ENCODE data around the gene RERG. TPM values are rescaled to one million over a fixed set of nuclear protein-coding genes. Genes with fewer than 3 reads are reported as not detected.

Gene RERG
- total RNA-seq, 1 experiment from 2014 or later = not detected

- H3K4me1 ChIP-seq (ENCODE audit: control insufficient read depth, insufficient read depth, low read length) = no peaks in the 10 kb centered on the region
- POLR2A ChIA-PET = no interaction called here
- H3K9me3 ChIP-seq (ENCODE audit: control insufficient read depth, insufficient read depth, low read depth, low read length) = no peaks in the 10 kb centered on the region
- no peak for DNase-seq (ENCODE audit: low read depth, low spot score)
- no peak for TF ChIP-seq TCF7L2 (IDR thresholded peaks at IDR 0.05; ENCODE audit: low read depth, low read length)
- no peak for TF ChIP-seq CTCF (IDR thresholded peaks at IDR 0.05)
- TF ChIP-seq POLR2AphosphoS5 (IDR thresholded peaks at IDR 0.05; ENCODE audit: low read depth, low read length) = no peak
- no peak for TF ChIP-seq REST (IDR thresholded peaks at IDR 0.05; ENCODE audit: insufficient read depth in 1 of 2, low read depth in 2 of 2, low read length in 1 of 2)
- TF ChIP-seq SIN3A (IDR thresholded peaks at IDR 0.05; ENCODE audit: borderline replicate concordance, insufficient read depth, low read depth, low read length) = no peak
- intact Hi-C loops (cut with micrococcal nuclease; ENCODE audit: unreplicated experiment) (no loop called here), in situ Hi-C loops (cut with HindIII; ENCODE audit: low pct_unique_long_range_greater_than_20kb, low sequenced_read_pairs) (no loop called here)
- BruUV-seq (replicated peaks) = no TSS peak
- no peak for ATAC-seq
- no peak overlapping the region for H3K4me3 ChIP-seq (ENCODE audit: low read depth in 2 of 2, low read length in 2 of 2)
- no peaks in the 10 kb centered on the region for H3K36me3 ChIP-seq (ENCODE audit: control insufficient read depth, insufficient read depth, low read length)
- H3K27me3 ChIP-seq (ENCODE audit: control insufficient read depth, insufficient read depth, low read length) = no peaks in the 10 kb centered on the region
- CTCF ChIA-PET = no interaction called here
- H3K27ac ChIP-seq (ENCODE audit: low read length) = no peak overlapping the region
These were observed 37.4 kb downstream of the RERG start for GRCh38 chr12:15183821-15184220.

- TF ChIP-seq REST (IDR thresholded peaks at IDR 0.05; ENCODE audit: insufficient read depth in 1 of 2, low read depth in 2 of 2, low read length in 1 of 2) (no peak), CTCF (IDR thresholded peaks at IDR 0.05) (no peak), SIN3A (IDR thresholded peaks at IDR 0.05; ENCODE audit: borderline replicate concordance, insufficient read depth, low read depth, low read length) (no peak), POLR2AphosphoS5 (IDR thresholded peaks at IDR 0.05; ENCODE audit: low read depth, low read length) (no peak), TCF7L2 (IDR thresholded peaks at IDR 0.05; ENCODE audit: low read depth, low read length) (no peak)
- Histone ChIP-seq H3K27ac (ENCODE audit: low read length) (no peak overlapping the region), H3K9me3 (ENCODE audit: control insufficient read depth, insufficient read depth, low read depth, low read length) (no peaks in the 10 kb centered on the region), H3K27me3 (ENCODE audit: control insufficient read depth, insufficient read depth, low read length) (no peaks in the 10 kb centered on the region), H3K4me3 (ENCODE audit: low read depth in 2 of 2, low read length in 2 of 2) (no peak overlapping the region), H3K4me1 (ENCODE audit: control insufficient read depth, insufficient read depth, low read length) (no peaks in the 10 kb centered on the region), H3K36me3 (ENCODE audit: control insufficient read depth, insufficient read depth, low read length) (no peaks in the 10 kb centered on the region; the same call in 1 of the 2 replicates)
- in situ Hi-C loops (cut with HindIII; ENCODE audit: low pct_unique_long_range_greater_than_20kb, low sequenced_read_pairs) = no loop called here
- no TSS peak for BruUV-seq (replicated peaks)
- intact Hi-C loops (cut with micrococcal nuclease; ENCODE audit: unreplicated experiment) = no loop called here
- DNase-seq (ENCODE audit: low read depth, low spot score) = no peak
- ATAC-seq = no peak
- POLR2A ChIA-PET = interaction anchor here (0.5 kb wide), 1 partner anchor 379 kb away, joined by 3 read pairs; no protein-coding TSS in a partner anchor
- CTCF ChIA-PET = no interaction called here
These were observed 40.1 kb downstream of the RERG start for GRCh38 chr12:15181017-15181683.

All from Panc1 (cell line).